Colonic mucosa (tissue), 4 donors: ENCODE data around the gene KLHL2. TPM values are rescaled to one million over a fixed set of nuclear protein-coding genes. Genes with fewer than 3 reads are reported as not detected.

Source experiments
- DNase-seq: peaks from one replicate; pipeline ENCODE4 v3.0.0-alpha.2; 2020
- H3K27ac ChIP-seq: fragments of 200-600 bp; one replicate; pipeline ENCODE4 v1.8.0; 2021
- H3K27me3 ChIP-seq: fragments of 200-600 bp; one replicate; pipeline ENCODE4 v1.8.0; 2021
- H3K36me3 ChIP-seq: fragments of 200-600 bp; one replicate; pipeline ENCODE4 v1.8.0; 2021
- H3K4me1 ChIP-seq: fragments of 200-600 bp; one replicate; pipeline ENCODE4 v1.8.0; 2021; ENCODE audit warnings: mild to moderate bottlenecking
- H3K4me3 ChIP-seq: fragments of 200-600 bp; one replicate; pipeline ENCODE4 v1.8.0; 2021
- H3K9ac ChIP-seq, 2 donors: one replicate each; pipeline ENCODE4 v1.7.0; 2013; ENCODE audit warnings: control low read depth in 2 of 2, low read depth in 2 of 2, low read length in 2 of 2
- H3K9me3 ChIP-seq: fragments of 200-600 bp; one replicate; pipeline ENCODE4 v1.8.0; 2021
- intact Hi-C: fragments of 100-400 bp; cut with DNase I; formaldehyde crosslinking; loops from one replicate; pipeline ENCODE4 v1.14.1; 2022
- total RNA-seq, 2 donors: library from RNA; stranded (reverse); fragmentation: NEBNext Ultra II Directional in 1 of 2; extraction: Animal tissue kit (Norgen Biotek cat#: 25700) in 1 of 2; gene quantifications; one replicate each; pipeline ENCODE4 v1.2.1, GENCODE V29; 2021
- TF ChIP-seq, protein P1 (sequence below): fragments of 200-600 bp; IDR thresholded peaks from one replicate; pipeline ENCODE4 v1.8.0; 2022; ENCODE audit warnings: antibody characterized with exemption, mild to moderate bottlenecking
- donor health status: healthy.
- donor health status: DM: no; HTN: no; CAD: no.
- donor health status: DM: no; HTN: no; CAD: no.

Gene KLHL2
- total RNA-seq, 2 donors from 2014 or later: 8.6 to 11.1 TPM

DNA sequence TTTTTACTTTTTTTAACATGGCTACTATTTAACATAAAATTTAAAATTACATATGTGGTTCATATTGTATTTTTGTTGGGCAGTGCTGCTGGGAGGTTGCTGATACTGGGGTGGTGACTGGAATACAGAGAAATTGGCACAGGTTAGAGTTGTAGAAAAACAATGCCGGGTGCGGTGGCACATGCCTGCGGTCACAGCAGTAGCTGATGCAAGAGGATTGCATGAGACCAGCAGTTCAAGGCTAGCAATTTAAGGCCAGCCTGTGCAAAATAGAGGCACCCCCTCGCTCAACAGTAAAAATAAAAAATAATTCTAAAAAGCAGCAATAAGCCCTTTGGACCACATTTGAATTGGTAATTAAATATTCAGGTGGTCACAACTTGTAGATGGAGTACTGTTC, 159.7 kb downstream of the KLHL2 start:
- Histone ChIP-seq H3K27ac (no peak overlapping the region), H3K36me3 (no peaks in the 10 kb centered on the region), H3K27me3 (no peaks in the 10 kb centered on the region), H3K4me3 (no peak overlapping the region), H3K9ac (no peak overlapping the region), H3K9me3 (no peaks in the 10 kb centered on the region), H3K4me1 (no peaks in the 10 kb centered on the region)
- TF ChIP-seq, protein P1, sequence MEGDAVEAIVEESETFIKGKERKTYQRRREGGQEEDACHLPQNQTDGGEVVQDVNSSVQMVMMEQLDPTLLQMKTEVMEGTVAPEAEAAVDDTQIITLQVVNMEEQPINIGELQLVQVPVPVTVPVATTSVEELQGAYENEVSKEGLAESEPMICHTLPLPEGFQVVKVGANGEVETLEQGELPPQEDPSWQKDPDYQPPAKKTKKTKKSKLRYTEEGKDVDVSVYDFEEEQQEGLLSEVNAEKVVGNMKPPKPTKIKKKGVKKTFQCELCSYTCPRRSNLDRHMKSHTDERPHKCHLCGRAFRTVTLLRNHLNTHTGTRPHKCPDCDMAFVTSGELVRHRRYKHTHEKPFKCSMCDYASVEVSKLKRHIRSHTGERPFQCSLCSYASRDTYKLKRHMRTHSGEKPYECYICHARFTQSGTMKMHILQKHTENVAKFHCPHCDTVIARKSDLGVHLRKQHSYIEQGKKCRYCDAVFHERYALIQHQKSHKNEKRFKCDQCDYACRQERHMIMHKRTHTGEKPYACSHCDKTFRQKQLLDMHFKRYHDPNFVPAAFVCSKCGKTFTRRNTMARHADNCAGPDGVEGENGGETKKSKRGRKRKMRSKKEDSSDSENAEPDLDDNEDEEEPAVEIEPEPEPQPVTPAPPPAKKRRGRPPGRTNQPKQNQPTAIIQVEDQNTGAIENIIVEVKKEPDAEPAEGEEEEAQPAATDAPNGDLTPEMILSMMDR: no peak
- intact Hi-C loops: no loop called here
- no peak for DNase-seq

DNA sequence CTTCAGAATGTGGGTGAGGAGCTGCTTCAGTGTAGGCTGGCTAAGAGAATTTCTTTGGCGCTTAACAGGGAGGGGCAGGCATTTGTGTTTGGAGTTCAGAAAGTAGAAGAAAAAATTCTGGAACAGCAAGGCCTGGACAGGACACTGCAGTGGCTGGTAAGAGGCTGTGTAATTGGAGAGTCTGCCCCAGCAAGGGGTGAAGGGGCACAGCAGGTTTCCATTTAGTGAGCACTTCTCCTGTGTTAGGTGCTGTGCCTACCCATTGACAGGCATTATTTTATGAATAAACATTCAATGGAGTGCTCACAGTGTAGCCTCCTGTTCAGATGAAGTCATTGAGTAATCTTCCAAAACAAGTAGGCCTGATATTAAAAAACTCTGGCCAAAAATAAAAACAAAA, 160.8 kb downstream of the KLHL2 start:
- H3K27ac ChIP-seq: no peak overlapping the region
- no peaks in the 10 kb centered on the region for H3K36me3 ChIP-seq
- no peak overlapping the region for H3K4me3 ChIP-seq
- no peak overlapping the region for H3K9ac ChIP-seq
- no peak for DNase-seq
- TF ChIP-seq, protein P1: no peak
- intact Hi-C loops: no loop called here
- H3K27me3 ChIP-seq: no peaks in the 10 kb centered on the region
- H3K9me3 ChIP-seq: no peaks in the 10 kb centered on the region
- H3K4me1 ChIP-seq: no peaks in the 10 kb centered on the region

DNA sequence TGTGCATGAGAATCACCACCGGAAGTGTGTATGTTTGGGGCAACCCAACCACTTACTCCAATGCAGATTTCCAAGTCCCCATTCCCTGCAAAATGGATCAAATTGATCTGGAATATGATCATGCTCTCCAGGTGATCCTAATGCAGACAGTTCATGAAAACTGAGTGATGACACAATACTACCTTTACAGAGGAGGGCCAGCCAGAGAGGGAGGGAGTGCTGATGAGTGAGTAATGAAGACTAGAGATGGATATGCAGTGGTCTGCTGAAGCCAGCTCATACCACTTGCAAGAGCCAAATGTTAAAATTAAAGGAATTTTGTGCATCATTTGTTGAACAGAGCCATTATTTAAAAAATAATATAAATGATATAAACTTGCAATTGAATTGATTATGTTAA, 161.2 kb downstream of the KLHL2 start:
- TF ChIP-seq, protein P1: no peak
- Histone ChIP-seq H3K27me3 (no peaks in the 10 kb centered on the region), H3K27ac (no peak overlapping the region), H3K36me3 (no peaks in the 10 kb centered on the region), H3K9ac (no peak overlapping the region), H3K4me3 (no peak overlapping the region), H3K4me1 (no peaks in the 10 kb centered on the region), H3K9me3 (no peaks in the 10 kb centered on the region)
- DNase-seq: no peak
- intact Hi-C loops: no loop called here

DNA sequence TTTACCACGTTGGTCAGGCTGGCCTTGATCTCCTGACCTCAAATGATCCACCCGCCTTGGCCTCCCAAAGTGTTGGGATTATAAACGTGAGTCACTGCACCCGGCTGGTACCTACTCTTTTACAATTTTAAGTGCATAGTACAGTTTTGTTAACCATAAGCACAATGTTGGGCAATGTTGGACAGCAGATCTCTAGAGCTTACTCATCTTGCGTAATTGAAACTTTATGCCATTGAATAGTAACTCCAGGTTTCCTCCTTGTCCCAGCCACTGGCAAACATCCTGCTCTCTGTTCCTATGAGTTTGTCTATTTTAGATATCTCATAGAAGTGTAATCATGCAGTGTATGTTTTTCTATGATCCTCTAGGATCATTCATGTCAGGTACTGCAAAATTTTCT, 162.2 kb downstream of the KLHL2 start:
- Histone ChIP-seq H3K27ac (no peak overlapping the region), H3K9me3 (no peaks in the 10 kb centered on the region), H3K4me3 (no peak overlapping the region), H3K4me1 (no peaks in the 10 kb centered on the region), H3K27me3 (no peaks in the 10 kb centered on the region), H3K9ac (no peak overlapping the region), H3K36me3 (no peaks in the 10 kb centered on the region)
- TF ChIP-seq, protein P1: no peak
- intact Hi-C loops: no loop called here
- peak; percentile 22 for DNase-seq

DNA sequence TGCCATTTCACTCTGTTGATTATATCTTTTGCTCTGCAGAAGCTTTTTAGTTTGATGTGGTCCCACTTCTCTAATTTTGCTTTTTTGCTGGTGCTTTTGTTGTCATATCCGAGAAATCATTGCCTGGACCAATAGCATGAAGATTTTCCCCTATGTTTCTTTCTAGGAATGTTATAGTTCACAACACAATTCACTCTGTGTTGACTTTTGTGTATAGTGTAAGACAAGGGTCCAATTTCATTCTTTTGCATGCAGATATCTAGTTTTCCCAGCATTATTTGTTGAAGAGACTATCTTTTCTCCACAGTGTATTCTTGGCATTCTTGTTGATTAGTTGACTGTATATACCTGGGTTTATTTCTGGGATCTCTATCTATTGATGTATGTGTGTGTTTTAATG, 163.2 kb downstream of the KLHL2 start:
- intact Hi-C loops: no loop called here
- Histone ChIP-seq H3K9ac (no peak overlapping the region), H3K27me3 (no peaks in the 10 kb centered on the region), H3K4me3 (no peak overlapping the region), H3K36me3 (no peaks in the 10 kb centered on the region), H3K27ac (no peak overlapping the region), H3K4me1 (no peaks in the 10 kb centered on the region), H3K9me3 (no peaks in the 10 kb centered on the region)
- TF ChIP-seq, protein P1: no peak
- DNase-seq: no peak

Other genes starting within 250 kb of the KLHL2 start
- under 1 TPM in 1 of 2 donors, not detected in 1; 0.49 TPM for gene TRIM61, start 229.9 kb upstream of the KLHL2 start, total RNA-seq
- not detected for gene TRIM60, start 175.6 kb upstream of the KLHL2 start, total RNA-seq
- gene TRIM75, start 153.7 kb upstream of the KLHL2 start, total RNA-seq: not detected
- gene TMEM192, start 94.7 kb upstream of the KLHL2 start, total RNA-seq: 10 to 100 TPM; 12.5 to 16.0 TPM
- gene MSMO1, start 120.1 kb downstream of the KLHL2 start, total RNA-seq: 100 to 1,000 TPM in 1 of 2 donors, 10 to 100 TPM in 1; 51.7 to 290 TPM
- gene CPE, start 171.4 kb downstream of the KLHL2 start, total RNA-seq: 10 to 100 TPM; 13.8 to 49.6 TPM